ENCODE results near the gene GJA5. TPM values are rescaled to one million over a fixed set of nuclear protein-coding genes. Genes with fewer than 3 reads are reported as not detected.

Gene GJA5
- total RNA-seq, 6 experiments from 2014 or later: 17.6 to 25.7 (median 20.2) TPM

DNA sequence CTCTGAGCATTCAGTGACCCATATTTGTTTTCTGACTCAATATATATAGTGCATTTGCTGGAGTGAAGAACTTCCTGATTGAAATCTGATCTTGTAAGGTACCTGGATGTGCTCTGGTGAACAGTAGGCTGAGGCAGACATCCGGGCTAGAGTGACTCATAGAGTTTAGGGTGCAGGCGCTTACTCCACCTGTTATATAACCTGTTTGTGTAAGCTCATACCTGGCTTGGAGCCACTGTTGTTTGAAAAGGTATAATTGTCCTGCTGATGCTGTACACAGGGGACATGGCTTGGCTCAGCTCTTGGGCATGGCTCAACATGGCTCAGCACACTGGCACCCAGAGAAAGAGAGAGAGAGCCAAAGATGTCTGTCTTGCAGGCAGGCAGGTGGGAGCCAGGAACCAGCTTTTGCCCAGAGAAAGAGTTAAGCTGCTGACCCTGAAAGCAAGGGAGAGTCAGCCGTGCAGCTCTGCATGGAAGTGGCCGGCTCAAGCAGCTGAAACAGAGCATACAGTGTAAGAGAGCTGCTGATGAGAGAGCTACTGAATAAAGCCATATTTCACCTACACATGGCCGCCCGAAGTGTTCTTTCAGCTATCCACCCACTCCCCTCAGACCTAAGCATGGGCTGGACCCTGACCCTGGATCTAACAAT lies 43.2 kb downstream of the GJA5 start:
- H3K4me1 Mint-ChIP-seq (ENCODE audit: low read depth): no peaks in the 10 kb centered on the region
- TF ChIP-seq, protein P1, sequence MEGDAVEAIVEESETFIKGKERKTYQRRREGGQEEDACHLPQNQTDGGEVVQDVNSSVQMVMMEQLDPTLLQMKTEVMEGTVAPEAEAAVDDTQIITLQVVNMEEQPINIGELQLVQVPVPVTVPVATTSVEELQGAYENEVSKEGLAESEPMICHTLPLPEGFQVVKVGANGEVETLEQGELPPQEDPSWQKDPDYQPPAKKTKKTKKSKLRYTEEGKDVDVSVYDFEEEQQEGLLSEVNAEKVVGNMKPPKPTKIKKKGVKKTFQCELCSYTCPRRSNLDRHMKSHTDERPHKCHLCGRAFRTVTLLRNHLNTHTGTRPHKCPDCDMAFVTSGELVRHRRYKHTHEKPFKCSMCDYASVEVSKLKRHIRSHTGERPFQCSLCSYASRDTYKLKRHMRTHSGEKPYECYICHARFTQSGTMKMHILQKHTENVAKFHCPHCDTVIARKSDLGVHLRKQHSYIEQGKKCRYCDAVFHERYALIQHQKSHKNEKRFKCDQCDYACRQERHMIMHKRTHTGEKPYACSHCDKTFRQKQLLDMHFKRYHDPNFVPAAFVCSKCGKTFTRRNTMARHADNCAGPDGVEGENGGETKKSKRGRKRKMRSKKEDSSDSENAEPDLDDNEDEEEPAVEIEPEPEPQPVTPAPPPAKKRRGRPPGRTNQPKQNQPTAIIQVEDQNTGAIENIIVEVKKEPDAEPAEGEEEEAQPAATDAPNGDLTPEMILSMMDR (IDR thresholded peaks at IDR 0.05): no peak
- no peaks in the 10 kb centered on the region for H3K9me3 Mint-ChIP-seq
- no peak for DNase-seq
- H3K27me3 Mint-ChIP-seq (ENCODE audit: insufficient read depth): peaks cover 4% of the 10 kb centered on the region
- H3K4me3 Mint-ChIP-seq: no peak overlapping the region
- H3K27ac Mint-ChIP-seq: no peak overlapping the region
- H3K36me3 Mint-ChIP-seq (ENCODE audit: low read depth): no peaks in the 10 kb centered on the region

DNA sequence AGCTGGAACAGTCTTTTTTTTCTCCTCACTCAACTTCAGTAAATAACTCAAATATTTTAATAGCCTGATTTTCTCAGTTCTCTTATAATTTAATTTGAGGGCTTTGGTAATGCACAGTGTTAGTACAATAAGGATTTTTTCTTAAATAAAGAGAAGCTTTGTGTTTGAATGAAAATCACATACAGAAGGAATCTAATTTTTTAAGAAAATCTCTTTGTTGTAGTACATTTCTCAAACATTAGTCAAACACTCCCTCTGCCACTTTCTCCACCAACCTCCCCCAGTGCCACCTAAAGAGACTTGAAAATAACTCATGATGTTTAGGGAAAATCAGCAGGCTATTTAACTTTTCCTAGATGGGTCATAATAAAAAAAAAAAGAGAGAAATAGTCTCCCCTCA lies 47.8 kb downstream of the GJA5 start:
- no peaks in the 10 kb centered on the region for H3K4me1 Mint-ChIP-seq (ENCODE audit: low read depth)
- no peaks in the 10 kb centered on the region for H3K9me3 Mint-ChIP-seq
- no peaks in the 10 kb centered on the region for H3K36me3 Mint-ChIP-seq (ENCODE audit: low read depth)
- TF ChIP-seq, protein P1 (IDR thresholded peaks at IDR 0.05): no peak
- no peak overlapping the region for H3K27ac Mint-ChIP-seq
- DNase-seq: no peak
- no peak overlapping the region for H3K4me3 Mint-ChIP-seq
- H3K27me3 Mint-ChIP-seq (ENCODE audit: insufficient read depth): peaks cover 8% of the 10 kb centered on the region

Other genes starting within 250 kb of the GJA5 start
- gene BCL9, start 219.1 kb downstream of the GJA5 start, total RNA-seq (2021; fragmentation: NEBNext Ultra II Directional; extraction: Animal tissue kit (Norgen Biotek cat#: 25700)): 10 to 100 TPM in 5 of 6 experiments, 1 to 10 TPM in 1; 9.6 to 13.5 (median 11.5) TPM
- gene ACP6, start 90.1 kb downstream of the GJA5 start, total RNA-seq (2021; fragmentation: NEBNext Ultra II Directional; extraction: Animal tissue kit (Norgen Biotek cat#: 25700)): 10 to 100 TPM; 12.4 to 16.9 (median 15.3) TPM
- not detected for gene GJA8, start 142.2 kb upstream of the GJA5 start, total RNA-seq (2021; fragmentation: NEBNext Ultra II Directional; extraction: Animal tissue kit (Norgen Biotek cat#: 25700))
- gene GPR89B, start 167.8 kb upstream of the GJA5 start, total RNA-seq (2021; fragmentation: NEBNext Ultra II Directional; extraction: Animal tissue kit (Norgen Biotek cat#: 25700)): 10 to 100 TPM; 10.9 to 14.7 (median 12.3) TPM